ENCODE results near the gene UBC. TPM values are rescaled to one million over a fixed set of nuclear protein-coding genes. Genes with fewer than 3 reads are reported as not detected.

The UBC gene
- total and polyA plus RNA-seq, 9 of the 15 experiments (the other 6 are each of a cell fraction or from before 2014, with no cell fraction given) = 533 to 1,153 (median 813) TPM

- TF ChIP-seq YY1 (IDR thresholded peaks at IDR 0.05; ENCODE audit: borderline replicate concordance in 1 of 3, control insufficient read depth in 1 of 3, extremely low read depth in 1 of 3, insufficient read depth in 3 of 3, insufficient read length in 1 of 3, insufficient replicate concordance in 2 of 3, low read depth in 1 of 3, low read length in 2 of 3) (peak in 2 of 3 experiments; percentile 88 to 89), TAF7 (tag; IDR thresholded peaks at IDR 0.05) (peak; percentile 64), DDX20 (tag; IDR thresholded peaks at IDR 0.05; ENCODE audit: low read depth) (no peak), ZMIZ1 (IDR thresholded peaks at IDR 0.05; ENCODE audit: low read depth in 2 of 2, low read length in 2 of 2) (no peak), ZNF121 (CRISPR knock-in tag; conservative IDR thresholded peaks at IDR 0.05) (no peak), ZNF184 (CRISPR knock-in tag; IDR thresholded peaks at IDR 0.05) (no peak), CSDE1 (IDR thresholded peaks at IDR 0.05) (no peak), TFE3 (CRISPR knock-in tag; IDR thresholded peaks at IDR 0.05) (no peak), CBX8 (IDR thresholded peaks at IDR 0.05; ENCODE audit: borderline replicate concordance, extremely low read depth, low read depth, low read length, poor library complexity, severe bottlenecking) (no peak), U2AF2 (optimal IDR thresholded peaks at IDR 0.05; ENCODE audit: low read depth, low read length) (no peak), SNRNP70 (optimal IDR thresholded peaks at IDR 0.05; ENCODE audit: low read depth, low read length) (no peak), NR4A1 (CRISPR knock-in tag; IDR thresholded peaks at IDR 0.05) (0 out of 2 replicates have a peak, but pooled peaks have one; percentile 37), NR4A1 (tag; IDR thresholded peaks at IDR 0.05) (no peak; the same call in 1 of the 2 replicates), ZNF347 (CRISPR knock-in tag; IDR thresholded peaks at IDR 0.05; ENCODE audit: low read depth) (no peak), ATF6 (CRISPR knock-in tag; IDR thresholded peaks at IDR 0.05) (no peak), FOXA1 (IDR thresholded peaks at IDR 0.05; ENCODE audit: borderline replicate concordance) (no peak), MIER1 (IDR thresholded peaks at IDR 0.05; ENCODE audit: low read depth) (no peak)
Measured at GRCh38 chr12:124863416-124864325, 50.8 kb downstream of the UBC start, which contains the start of gene SCARB1 (continued).

Data from K562 (cell line).